Fibroblast of lung (primary cell): ENCODE measurements around the gene OR8A1. TPM values are rescaled to one million over a fixed set of nuclear protein-coding genes. Genes with fewer than 3 reads are reported as not detected.

Experiments
- DNase-seq, 2 donors: peaks; one replicate each; pipeline versions ENCODE4 v3.0.0 to v3.0.0-alpha.2; 2010; ENCODE audit warnings: low read depth in 2 of 2
- H2AFZ ChIP-seq: 2 replicates; pipeline ENCODE4 v1.5.1; 2012; ENCODE audit warnings: low read length, control low read depth, inconsistent platforms
- H3K27ac ChIP-seq: 2 replicates; pipeline ENCODE4 v1.5.1; 2011; ENCODE audit warnings: low read length, control low read depth; ENCODE audit not compliant: insufficient read depth
- H3K27me3 ChIP-seq: 2 replicates; pipeline ENCODE4 v1.5.1; 2011; ENCODE audit warnings: mild to moderate bottlenecking, low read length; ENCODE audit not compliant: control insufficient read depth, insufficient read depth
- H3K36me3 ChIP-seq: 2 replicates; pipeline ENCODE4 v1.5.1; 2011; ENCODE audit warnings: low read length; ENCODE audit not compliant: control insufficient read depth, insufficient read depth
- H3K4me1 ChIP-seq: 2 replicates; pipeline ENCODE4 v1.5.1; 2011; ENCODE audit warnings: low read length; ENCODE audit not compliant: control insufficient read depth, insufficient read depth; ENCODE audit errors: extremely low read depth
- H3K4me2 ChIP-seq: 2 replicates; pipeline ENCODE4 v1.5.1; 2011; ENCODE audit warnings: low read length, control low read depth; ENCODE audit not compliant: insufficient read depth; ENCODE audit errors: extremely low read depth
- H3K4me3 ChIP-seq, 4 experiments: fragments of 200-600 bp in 1 of 4; sonication (generic) in 1 of 4; replicated peaks in 1 of 4; 2 replicates each; pipeline ENCODE4 v1.5.1; 2011 to 2016; ENCODE audit warnings: low read length in 4 of 4, low read depth in 3 of 4, mild to moderate bottlenecking in 3 of 4, control low read depth in 2 of 4, inconsistent platforms in 1 of 4, mixed read lengths in 1 of 4; ENCODE audit not compliant: insufficient read depth in 1 of 4; ENCODE audit errors: control extremely low read depth in 1 of 4
- H3K79me2 ChIP-seq: 2 replicates; pipeline ENCODE4 v1.5.1; 2012; ENCODE audit warnings: mild to moderate bottlenecking, low read length, inconsistent platforms; ENCODE audit not compliant: control insufficient read depth, insufficient read depth
- H3K9ac ChIP-seq: 2 replicates; pipeline ENCODE4 v1.5.1; 2011; ENCODE audit warnings: mild to moderate bottlenecking, low read length, control low read depth; ENCODE audit not compliant: insufficient read depth
- H3K9me3 ChIP-seq: 2 replicates; pipeline ENCODE4 v1.5.1; 2012; ENCODE audit warnings: low read depth, low read length; ENCODE audit not compliant: control insufficient read depth, insufficient read depth
- H4K20me1 ChIP-seq: 2 replicates; pipeline ENCODE4 v1.5.1; 2011; ENCODE audit warnings: low read length; ENCODE audit not compliant: control insufficient read depth, insufficient read depth; ENCODE audit errors: extremely low read depth
- CTCF ChIP-seq, 2 donors: IDR thresholded peaks in 1 of 2; conservative IDR thresholded peaks in 1 of 2; 1 replicate in 1 of 2; 2 replicates in 1 of 2; pipeline ENCODE4 v1.5.1; 2011 to 2012; ENCODE audit warnings: low read length in 2 of 2, control low read depth in 1 of 2, inconsistent platforms in 1 of 2, low read depth in 1 of 2, mild to moderate bottlenecking in 1 of 2
- EZH2 ChIP-seq: IDR thresholded peaks from 2 replicates; pipeline ENCODE4 v1.5.1; 2012; ENCODE audit warnings: low read length, control low read depth, mild to moderate bottlenecking; ENCODE audit errors: missing control alignments
- polyA plus RNA-seq, 2 donors: library from polyadenylated mRNA; depleted of rRNA in 1 of 2; stranded (reverse) in 1 of 2; unstranded in 1 of 2; fragments of >200 nt; gene quantifications; 2 replicates each; pipeline ENCODE4 v1.2.1, GENCODE V29; 2011 to 2012; ENCODE audit warnings: missing spikeins in 1 of 2
- total RNA-seq: library from RNA; depleted of rRNA; stranded (reverse); fragments of >200 nt; gene quantifications from 2 replicates; pipeline ENCODE4 v1.2.1, GENCODE V29; 2014

Gene OR8A1
- total and polyA plus RNA-seq, 2 donors (not counting 1 experiment from before 2014, with no cell fraction given) = not detected

GRCh38 chr11:124556828-124557227 is 13.0 kb upstream of the OR8A1 start:
- Histone ChIP-seq H3K4me1 (no peaks in the 10 kb centered on the region), H3K9ac (no peak overlapping the region), H2AFZ (no peak overlapping the region), H4K20me1 (no peaks in the 10 kb centered on the region), H3K27ac (no peak overlapping the region), H3K4me3 (no peak overlapping the region), H3K4me2 (no peak overlapping the region), H3K36me3 (no peaks in the 10 kb centered on the region), H3K9me3 (no peaks in the 10 kb centered on the region), H3K79me2 (no peaks in the 10 kb centered on the region), H3K27me3 (no peaks in the 10 kb centered on the region)
- TF ChIP-seq CTCF (conservative IDR thresholded peaks at IDR 0.05 in 1 of 2, IDR thresholded peaks at IDR 0.05 in 1 of 2; ENCODE audit: low read depth in 1 of 2, low read length in 2 of 2) (no peak), EZH2 (no peak)
- no peak for DNase-seq

- no peak overlapping the region for H3K27ac ChIP-seq
- no peaks in the 10 kb centered on the region for H4K20me1 ChIP-seq
- no peaks in the 10 kb centered on the region for H3K27me3 ChIP-seq
- TF ChIP-seq CTCF (conservative IDR thresholded peaks at IDR 0.05 in 1 of 2, IDR thresholded peaks at IDR 0.05 in 1 of 2; ENCODE audit: low read depth in 1 of 2, low read length in 2 of 2) (no peak), EZH2 (no peak)
- no peak overlapping the region for H3K9ac ChIP-seq
- no peaks in the 10 kb centered on the region for H3K36me3 ChIP-seq
- H3K4me1 ChIP-seq = no peaks in the 10 kb centered on the region
- H3K9me3 ChIP-seq = no peaks in the 10 kb centered on the region
- DNase-seq = no peak
- no peaks in the 10 kb centered on the region for H3K79me2 ChIP-seq
- no peak overlapping the region for H3K4me2 ChIP-seq
- H3K4me3 ChIP-seq = no peak overlapping the region
- no peak overlapping the region for H2AFZ ChIP-seq
Measured at GRCh38 chr11:124570160-124570559, 363 bp downstream of the OR8A1 start.

- H4K20me1 ChIP-seq = no peaks in the 10 kb centered on the region
- no peaks in the 10 kb centered on the region for H3K36me3 ChIP-seq
- DNase-seq = no peak
- H3K79me2 ChIP-seq = no peaks in the 10 kb centered on the region
- no peak overlapping the region for H3K9ac ChIP-seq
- no peak overlapping the region for H2AFZ ChIP-seq
- no peak overlapping the region for H3K4me2 ChIP-seq
- H3K9me3 ChIP-seq = no peaks in the 10 kb centered on the region
- H3K4me3 ChIP-seq = no peak overlapping the region
- H3K4me1 ChIP-seq = no peaks in the 10 kb centered on the region
- no peak overlapping the region for H3K27ac ChIP-seq
- TF ChIP-seq EZH2 = no peak
- TF ChIP-seq CTCF (conservative IDR thresholded peaks at IDR 0.05 in 1 of 2, IDR thresholded peaks at IDR 0.05 in 1 of 2; ENCODE audit: low read depth in 1 of 2, low read length in 2 of 2) = no peak
- H3K27me3 ChIP-seq = no peaks in the 10 kb centered on the region
Measured at GRCh38 chr11:124577716-124578427, 8.1 kb downstream of the OR8A1 start.
